Suprapubic skin (tissue), 4 donors: ENCODE data around the gene AHRR. TPM values are rescaled to one million over a fixed set of nuclear protein-coding genes. Genes with fewer than 3 reads are reported as not detected.

Experiments
- DNase-seq, 2 donors: peaks; one replicate each; pipeline ENCODE4 v3.0.0-alpha.2; 2019; ENCODE audit warnings: low spot score in 2 of 2
- H3K27ac ChIP-seq: fragments of 200-600 bp; sonication (generic); one replicate; pipeline ENCODE4 v1.5.1; 2019
- H3K27me3 ChIP-seq: fragments of 200-600 bp; sonication (generic); one replicate; pipeline ENCODE4 v1.5.1; 2019
- H3K36me3 ChIP-seq: fragments of 200-600 bp; sonication (generic); one replicate; pipeline ENCODE4 v1.5.1; 2019
- H3K4me1 ChIP-seq: fragments of 200-600 bp; sonication (generic); one replicate; pipeline ENCODE4 v1.5.1; 2019
- H3K4me3 ChIP-seq: fragments of 200-600 bp; sonication (generic); one replicate; pipeline ENCODE4 v1.5.1; 2019; ENCODE audit warnings: mild to moderate bottlenecking
- H3K9me3 ChIP-seq: fragments of 200-600 bp; sonication (generic); one replicate; pipeline ENCODE4 v1.5.1; 2019
- EP300 ChIP-seq: sonication (generic); formaldehyde crosslinking; IDR thresholded peaks from one replicate; pipeline ENCODE4 v1.6.1; 2017; ENCODE audit warnings: antibody characterized with exemption
- POLR2A ChIP-seq, 2 donors: fragments of 450-650 bp; IDR thresholded peaks; one replicate each; pipeline ENCODE4 v1.6.1; 2017; ENCODE audit warnings: antibody characterized with exemption in 2 of 2, mild to moderate bottlenecking in 2 of 2, moderate library complexity in 2 of 2
- POLR2AphosphoS5 ChIP-seq, 3 donors: sonication (generic); formaldehyde crosslinking; IDR thresholded peaks; one replicate each; pipeline ENCODE4 v1.6.1; 2017; ENCODE audit warnings: antibody characterized with exemption in 3 of 3
- whole genome bisulfite sequencing: methylation state at CpG from one replicate; pipeline ENCODE4 v1.1.5; 2018; 5-methylcytosine and 5-hydroxymethylcytosine counted together
- total RNA-seq, 4 donors: library from RNA; depleted of rRNA; stranded (reverse); fragments of >200 nt; gene quantifications; one replicate each; pipeline ENCODE4 v1.1.0, GENCODE V29; 2016
- TF ChIP-seq, protein P1 (sequence below), 2 donors: fragments of 200-600 bp in 1 of 2; fragments of 450-650 bp in 1 of 2; sonication (generic) in 1 of 2; IDR thresholded peaks; one replicate each; pipeline ENCODE4 v1.5.1; 2016 to 2019; ENCODE audit warnings: antibody characterized with exemption in 2 of 2, mild to moderate bottlenecking in 1 of 2, moderate library complexity in 1 of 2

Gene AHRR
- total RNA-seq, 4 donors from 2014 or later, result 3.0 to 10.7 (median 4.2) TPM

DNA sequence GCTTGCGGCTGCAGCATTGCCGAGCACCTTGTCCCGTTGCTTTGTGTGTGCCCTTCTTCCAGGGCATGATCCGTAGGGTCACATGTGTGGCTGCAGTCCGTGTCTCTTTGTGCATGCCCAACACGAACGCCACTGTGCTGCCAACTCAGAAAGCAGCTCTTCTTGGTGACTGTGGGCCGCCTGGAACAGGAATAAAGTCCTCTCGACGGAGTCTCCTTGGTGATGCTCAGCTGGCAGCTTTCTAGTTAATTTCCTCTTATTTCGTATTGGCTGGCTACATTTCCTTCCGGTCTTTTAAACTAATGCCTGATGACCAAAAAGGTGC, 127.2 kb downstream of the AHRR start:
- DNase-seq, result no peak
- Histone ChIP-seq H3K36me3 (peaks cover 66% of the 10 kb centered on the region), H3K9me3 (peaks cover 16% of the 10 kb centered on the region), H3K4me1 (peaks cover 23% of the 10 kb centered on the region), H3K4me3 (no peak overlapping the region), H3K27ac (no peak overlapping the region), H3K27me3 (no peaks in the 10 kb centered on the region)
- no peak for TF ChIP-seq EP300
- no peak for TF ChIP-seq POLR2A (IDR thresholded peaks at IDR 0.05)
- TF ChIP-seq, protein P1, sequence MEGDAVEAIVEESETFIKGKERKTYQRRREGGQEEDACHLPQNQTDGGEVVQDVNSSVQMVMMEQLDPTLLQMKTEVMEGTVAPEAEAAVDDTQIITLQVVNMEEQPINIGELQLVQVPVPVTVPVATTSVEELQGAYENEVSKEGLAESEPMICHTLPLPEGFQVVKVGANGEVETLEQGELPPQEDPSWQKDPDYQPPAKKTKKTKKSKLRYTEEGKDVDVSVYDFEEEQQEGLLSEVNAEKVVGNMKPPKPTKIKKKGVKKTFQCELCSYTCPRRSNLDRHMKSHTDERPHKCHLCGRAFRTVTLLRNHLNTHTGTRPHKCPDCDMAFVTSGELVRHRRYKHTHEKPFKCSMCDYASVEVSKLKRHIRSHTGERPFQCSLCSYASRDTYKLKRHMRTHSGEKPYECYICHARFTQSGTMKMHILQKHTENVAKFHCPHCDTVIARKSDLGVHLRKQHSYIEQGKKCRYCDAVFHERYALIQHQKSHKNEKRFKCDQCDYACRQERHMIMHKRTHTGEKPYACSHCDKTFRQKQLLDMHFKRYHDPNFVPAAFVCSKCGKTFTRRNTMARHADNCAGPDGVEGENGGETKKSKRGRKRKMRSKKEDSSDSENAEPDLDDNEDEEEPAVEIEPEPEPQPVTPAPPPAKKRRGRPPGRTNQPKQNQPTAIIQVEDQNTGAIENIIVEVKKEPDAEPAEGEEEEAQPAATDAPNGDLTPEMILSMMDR (IDR thresholded peaks at IDR 0.05), result no peak
- no peak for TF ChIP-seq POLR2AphosphoS5 (IDR thresholded peaks at IDR 0.05)
- WGBS, result 89% methylated on average over 12 of the region's 12 CpGs

- H3K4me3 ChIP-seq, result no peak overlapping the region
Observed at GRCh38 chr5:449151-449550, 127.6 kb downstream of the AHRR start.

DNA sequence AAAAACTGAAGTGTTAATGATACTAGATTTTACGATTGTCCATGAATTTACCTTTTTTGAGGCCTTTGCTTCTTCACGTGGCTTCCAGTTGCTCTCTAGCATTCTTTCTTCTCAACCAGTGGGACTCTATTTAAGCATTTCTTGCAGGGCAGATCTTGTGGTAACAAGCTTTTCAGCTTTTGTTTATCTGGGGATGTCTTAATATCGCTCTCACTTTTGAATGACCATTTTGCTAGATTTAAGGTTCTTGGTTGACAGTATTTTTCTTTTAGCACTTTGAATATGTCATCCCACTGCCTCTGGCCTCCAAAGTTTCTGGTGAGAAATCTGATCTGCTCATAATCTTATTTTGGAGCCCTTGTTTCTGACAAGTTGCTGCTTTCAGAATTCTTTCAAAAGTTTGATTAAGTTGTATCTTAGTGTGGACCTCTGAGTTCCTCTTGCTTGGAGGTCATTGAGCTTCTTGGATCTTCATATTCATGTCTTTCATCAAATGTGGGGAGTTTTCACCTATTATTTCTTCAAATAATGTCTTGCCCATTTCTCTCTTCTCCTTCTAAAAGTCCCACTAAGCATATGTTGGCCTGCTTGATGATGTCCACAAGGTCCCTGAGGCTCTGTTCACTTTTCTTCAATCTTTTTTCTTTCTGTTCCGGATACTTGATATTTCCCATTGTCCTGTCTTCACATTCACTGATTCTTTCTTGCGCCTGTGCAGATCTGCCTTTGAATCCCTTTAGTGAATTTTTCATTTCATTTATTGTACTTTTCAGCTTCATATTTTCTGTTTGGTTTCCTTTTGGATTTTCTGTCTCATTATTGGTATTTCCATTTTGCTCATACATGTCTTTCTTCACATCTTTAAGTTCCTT, 130.3 kb downstream of the AHRR start:
- no peaks in the 10 kb centered on the region for H3K27me3 ChIP-seq
- TF ChIP-seq, protein P1 (IDR thresholded peaks at IDR 0.05), result no peak
- no peak for TF ChIP-seq EP300
- TF ChIP-seq POLR2A (IDR thresholded peaks at IDR 0.05), result no peak
- no peak for TF ChIP-seq POLR2AphosphoS5 (IDR thresholded peaks at IDR 0.05)
- 95% methylated on average over 5 of the region's 5 CpGs for WGBS
- peaks cover 16% of the 10 kb centered on the region for H3K9me3 ChIP-seq
- no peak for DNase-seq
- H3K27ac ChIP-seq, result no peak overlapping the region
- H3K36me3 ChIP-seq, result peaks cover 83% of the 10 kb centered on the region
- peaks cover 9% of the 10 kb centered on the region for H3K4me1 ChIP-seq
- no peak overlapping the region for H3K4me3 ChIP-seq

More at GRCh38 chr5:449151-449550, 127.6 kb downstream of the AHRR start:
- Histone ChIP-seq H3K27me3 (no peaks in the 10 kb centered on the region), H3K36me3 (peaks cover 70% of the 10 kb centered on the region), H3K4me1 (peaks cover 19% of the 10 kb centered on the region), H3K9me3 (peaks cover 16% of the 10 kb centered on the region), H3K27ac (no peak overlapping the region)
- DNase-seq, result no peak
- 86% methylated on average over 5 of the region's 5 CpGs for WGBS
- no peak for TF ChIP-seq POLR2A (IDR thresholded peaks at IDR 0.05)
- TF ChIP-seq EP300, result no peak
- no peak for TF ChIP-seq POLR2AphosphoS5 (IDR thresholded peaks at IDR 0.05)
- TF ChIP-seq, protein P1 (IDR thresholded peaks at IDR 0.05), result no peak

DNA sequence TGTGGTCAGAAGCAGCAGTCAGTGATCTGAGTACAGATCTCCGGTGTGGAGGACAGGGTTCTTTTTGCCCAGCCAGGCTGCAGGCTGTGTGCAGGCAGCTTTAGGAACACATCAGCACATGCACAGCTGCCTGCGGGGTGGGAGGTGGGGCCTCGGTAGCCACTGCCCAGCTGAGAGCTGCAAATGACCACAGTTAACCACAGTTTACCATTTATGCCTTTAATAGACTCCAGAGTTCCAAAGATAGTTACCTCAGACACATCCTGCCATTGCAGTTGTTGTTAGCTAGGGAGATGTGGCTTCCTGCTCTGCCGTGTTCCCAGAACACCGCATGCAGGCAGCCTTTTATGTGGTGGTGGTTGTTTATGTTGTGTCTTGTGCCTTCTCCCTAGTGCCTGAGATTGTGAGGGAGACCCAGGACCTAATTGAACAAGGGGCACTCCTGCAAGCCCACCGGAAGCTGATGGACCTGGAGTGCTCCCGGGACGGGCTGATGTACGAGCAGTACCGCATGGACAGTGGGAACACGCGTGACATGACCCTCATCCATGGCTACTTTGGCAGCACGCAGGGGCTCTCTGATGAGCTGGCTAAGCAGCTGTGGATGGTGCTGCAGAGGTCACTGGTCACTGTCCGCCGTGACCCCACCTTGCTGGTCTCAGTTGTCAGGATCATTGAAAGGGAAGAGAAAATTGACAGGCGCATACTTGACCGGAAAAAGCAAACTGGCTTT, 131.6 kb downstream of the AHRR start:
- DNase-seq, result peak; percentile 38 to 63
- H3K27me3 ChIP-seq, result no peaks in the 10 kb centered on the region
- TF ChIP-seq EP300, result no peak
- no peak for TF ChIP-seq POLR2A (IDR thresholded peaks at IDR 0.05)
- TF ChIP-seq, protein P1 (IDR thresholded peaks at IDR 0.05), result no peak
- TF ChIP-seq POLR2AphosphoS5 (IDR thresholded peaks at IDR 0.05), result no peak
- H3K4me1 ChIP-seq, result peaks cover 4% of the 10 kb centered on the region
- H3K9me3 ChIP-seq, result peaks cover 16% of the 10 kb centered on the region
- no peak overlapping the region for H3K4me3 ChIP-seq
- H3K27ac ChIP-seq, result no peak overlapping the region
- peaks cover 85% of the 10 kb centered on the region for H3K36me3 ChIP-seq
- WGBS, result 96% methylated on average over 14 of the region's 17 CpGs
